Esophagus muscularis mucosa (tissue), 4 donors: Measurements from ENCODE around the gene SUSD6. TPM values are rescaled to one million over a fixed set of nuclear protein-coding genes. Genes with fewer than 3 reads are reported as not detected.
A peak's percentile ranks its signal among the peaks of the same experiment; 100 is the strongest.

ENCODE experiments used
- DNase-seq: peaks from one replicate; pipeline ENCODE4 v3.0.0-alpha.2; 2017; ENCODE audit errors: extremely low spot score
- H3K27ac ChIP-seq, 4 donors: fragments of 200-600 bp; sonication (generic); replicated peaks in 1 of 4; 1 replicate in 3 of 4; 2 replicates in 1 of 4; pipeline ENCODE4 v1.5.1; 2016 to 2019; ENCODE audit warnings: mild to moderate bottlenecking in 1 of 4
- H3K27me3 ChIP-seq, 4 donors: fragments of 200-600 bp; sonication (generic); one replicate each; pipeline versions ENCODE4 v1.5.1 to v1.6.0; 2016 to 2019
- H3K36me3 ChIP-seq, 4 donors: fragments of 200-600 bp; sonication (generic); one replicate each; pipeline ENCODE4 v1.5.1; 2016 to 2019
- H3K4me1 ChIP-seq, 4 donors: fragments of 200-600 bp; sonication (generic); one replicate each; pipeline ENCODE4 v1.5.1; 2016 to 2019
- H3K4me3 ChIP-seq, 4 donors: fragments of 200-600 bp; sonication (generic); 1 replicate in 2 of 4; 2 replicates in 2 of 4; pipeline ENCODE4 v1.5.1; 2016 to 2019; ENCODE audit warnings: mild to moderate bottlenecking in 4 of 4, moderate library complexity in 1 of 4
- H3K9me3 ChIP-seq, 4 donors: fragments of 200-600 bp; sonication (generic); 1 replicate in 3 of 4; 2 replicates in 1 of 4; pipeline ENCODE4 v1.5.1; 2016 to 2019
- EP300 ChIP-seq: sonication (generic); formaldehyde crosslinking; IDR thresholded peaks from one replicate; pipeline ENCODE4 v1.6.1; 2017; ENCODE audit warnings: antibody characterized with exemption
- POLR2A ChIP-seq: fragments of 450-650 bp; IDR thresholded peaks from one replicate; pipeline ENCODE4 v1.6.1; 2017; ENCODE audit warnings: antibody characterized with exemption, moderate library complexity, mild to moderate bottlenecking, low read depth
- POLR2AphosphoS5 ChIP-seq, 2 donors: sonication (generic); formaldehyde crosslinking; IDR thresholded peaks; one replicate each; pipeline ENCODE4 v1.6.1; 2017; ENCODE audit warnings: antibody characterized with exemption in 2 of 2
- WGBS: methylation state at CpG from one replicate; pipeline ENCODE4 v1.1.5; 2018; 5-methylcytosine and 5-hydroxymethylcytosine counted together
- intact Hi-C: fragments of 100-400 bp; cut with DNase I; formaldehyde crosslinking; loops from one replicate; pipeline ENCODE4 v1.15.1; 2023
- total RNA-seq, 4 donors: library from RNA; depleted of rRNA; stranded (reverse); fragments of >200 nt; gene quantifications; one replicate each; pipeline versions ENCODE4 v1.1.0 to v1.2.1, GENCODE V29; 2016
- TF ChIP-seq, protein P1 (sequence below), 3 experiments: fragments of 200-600 bp in 2 of 3; fragments of 450-650 bp in 1 of 3; sonication (generic) in 2 of 3; IDR thresholded peaks; one replicate each; pipeline ENCODE4 v1.5.1; 2017 to 2019; ENCODE audit warnings: antibody characterized with exemption in 3 of 3, mild to moderate bottlenecking in 2 of 3, moderate library complexity in 1 of 3

The SUSD6 gene
- total RNA-seq, 4 donors from 2014 or later: 21.2 to 89.5 (median 43.5) TPM

DNA sequence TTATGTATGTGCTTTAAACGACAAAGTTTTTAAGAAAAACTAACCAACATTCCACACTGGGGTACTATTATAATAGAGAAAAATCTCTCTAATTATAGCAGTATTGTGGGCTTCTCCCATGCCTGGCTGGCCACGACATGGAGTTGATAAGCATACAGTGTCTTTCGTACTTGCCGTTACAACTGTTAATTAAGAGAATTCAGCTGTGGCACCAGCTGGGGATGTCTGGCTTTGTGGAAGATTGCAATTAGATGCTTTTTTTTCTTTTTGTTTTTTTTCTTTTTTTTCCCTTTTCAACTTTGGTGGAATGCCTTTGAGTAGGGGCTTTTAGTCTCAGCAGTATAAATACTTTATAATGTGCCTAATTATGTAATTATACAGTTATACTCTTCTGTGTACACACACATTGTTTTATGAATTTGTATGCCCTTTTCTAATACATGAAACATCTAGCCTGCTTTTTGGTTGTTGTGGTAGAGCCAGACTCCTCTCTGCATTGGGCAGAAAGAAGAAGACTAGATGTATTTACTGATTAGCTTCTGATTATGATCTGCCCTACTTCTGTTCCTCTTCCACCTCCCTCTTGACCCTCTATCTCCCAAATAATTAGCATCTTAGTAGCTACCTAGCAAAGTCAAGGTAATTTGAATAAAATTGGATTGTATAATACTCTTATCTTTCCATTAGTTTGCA, 76.4 kb downstream of the SUSD6 start:
- H3K4me1 ChIP-seq: peaks cover 62 to 85% (median 73%) of the 10 kb centered on the region in 4 donors
- no peak overlapping the region for H3K27ac ChIP-seq
- no peak overlapping the region for H3K4me3 ChIP-seq
- intact Hi-C loops: no loop called here
- no peaks in the 10 kb centered on the region for H3K9me3 ChIP-seq
- no peaks in the 10 kb centered on the region for H3K27me3 ChIP-seq
- TF ChIP-seq, protein P1, sequence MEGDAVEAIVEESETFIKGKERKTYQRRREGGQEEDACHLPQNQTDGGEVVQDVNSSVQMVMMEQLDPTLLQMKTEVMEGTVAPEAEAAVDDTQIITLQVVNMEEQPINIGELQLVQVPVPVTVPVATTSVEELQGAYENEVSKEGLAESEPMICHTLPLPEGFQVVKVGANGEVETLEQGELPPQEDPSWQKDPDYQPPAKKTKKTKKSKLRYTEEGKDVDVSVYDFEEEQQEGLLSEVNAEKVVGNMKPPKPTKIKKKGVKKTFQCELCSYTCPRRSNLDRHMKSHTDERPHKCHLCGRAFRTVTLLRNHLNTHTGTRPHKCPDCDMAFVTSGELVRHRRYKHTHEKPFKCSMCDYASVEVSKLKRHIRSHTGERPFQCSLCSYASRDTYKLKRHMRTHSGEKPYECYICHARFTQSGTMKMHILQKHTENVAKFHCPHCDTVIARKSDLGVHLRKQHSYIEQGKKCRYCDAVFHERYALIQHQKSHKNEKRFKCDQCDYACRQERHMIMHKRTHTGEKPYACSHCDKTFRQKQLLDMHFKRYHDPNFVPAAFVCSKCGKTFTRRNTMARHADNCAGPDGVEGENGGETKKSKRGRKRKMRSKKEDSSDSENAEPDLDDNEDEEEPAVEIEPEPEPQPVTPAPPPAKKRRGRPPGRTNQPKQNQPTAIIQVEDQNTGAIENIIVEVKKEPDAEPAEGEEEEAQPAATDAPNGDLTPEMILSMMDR (IDR thresholded peaks at IDR 0.05): no peak
- TF ChIP-seq POLR2AphosphoS5 (IDR thresholded peaks at IDR 0.05) (no peak), EP300 (no peak), POLR2A (no peak)
- 91% methylated on average over 4 of the region's 4 CpGs for WGBS
- peaks cover 0 to 2% (median 0%) of the 10 kb centered on the region in 4 donors for H3K36me3 ChIP-seq
- no peak for DNase-seq

DNA sequence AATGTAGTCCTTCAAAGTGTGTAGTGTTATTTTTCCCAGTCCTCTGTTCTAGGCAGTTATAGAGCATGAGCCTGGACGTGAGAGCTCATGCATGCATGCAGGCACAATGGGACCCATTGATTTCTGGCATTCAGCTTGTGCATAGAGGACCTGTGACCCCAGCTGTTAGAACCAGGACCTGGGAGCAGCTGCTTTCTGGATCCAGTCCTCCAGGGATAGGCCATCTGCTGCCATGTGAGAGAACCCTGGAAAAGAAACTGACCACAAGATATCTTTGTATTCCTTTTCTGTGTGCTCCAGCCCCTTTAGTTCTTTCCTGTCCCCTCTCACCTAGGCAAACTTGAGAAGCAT, 76.9 kb downstream of the SUSD6 start:
- H3K36me3 ChIP-seq: peaks cover 0 to 2% (median 0%) of the 10 kb centered on the region in 4 donors
- H3K27ac ChIP-seq: no peak overlapping the region
- peaks cover 62 to 85% (median 73%) of the 10 kb centered on the region in 4 donors for H3K4me1 ChIP-seq
- DNase-seq: no peak
- TF ChIP-seq POLR2AphosphoS5 (IDR thresholded peaks at IDR 0.05) (no peak), EP300 (no peak), POLR2A (no peak)
- TF ChIP-seq, protein P1 (IDR thresholded peaks at IDR 0.05): no peak
- WGBS: 92% methylated on average over 1 of the region's 1 CpG
- no peaks in the 10 kb centered on the region for H3K9me3 ChIP-seq
- H3K27me3 ChIP-seq: no peaks in the 10 kb centered on the region
- intact Hi-C loops: no loop called here
- H3K4me3 ChIP-seq: no peak overlapping the region

DNA sequence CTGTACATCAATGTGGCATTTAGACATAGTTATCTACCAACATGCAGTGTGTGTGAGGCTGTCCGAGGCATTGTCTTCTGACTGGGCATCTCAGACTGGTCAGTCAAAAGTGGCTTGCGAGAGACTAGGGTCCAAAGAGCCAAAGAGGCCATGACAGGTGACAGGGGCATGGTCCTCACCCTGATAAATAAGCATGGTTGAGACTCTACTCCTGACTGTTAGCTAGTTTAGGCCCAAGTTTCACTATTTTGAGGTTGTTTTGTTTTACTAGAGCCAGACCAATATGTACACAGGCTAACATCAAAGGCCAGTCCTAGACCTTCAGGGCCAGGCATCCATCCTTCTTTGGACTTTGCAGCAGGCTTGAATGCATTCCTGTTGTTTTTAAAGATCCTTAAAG, 78.6 kb downstream of the SUSD6 start:
- peaks cover 62 to 85% (median 73%) of the 10 kb centered on the region in 4 donors for H3K4me1 ChIP-seq
- H3K9me3 ChIP-seq: no peaks in the 10 kb centered on the region
- no peak overlapping the region for H3K4me3 ChIP-seq
- 100% methylated on average over 2 of the region's 2 CpGs for WGBS
- H3K27ac ChIP-seq: no peak overlapping the region
- no peak for DNase-seq
- peaks cover 0 to 2% (median 0%) of the 10 kb centered on the region in 4 donors for H3K36me3 ChIP-seq
- intact Hi-C loops: no loop called here
- H3K27me3 ChIP-seq: no peaks in the 10 kb centered on the region
- no peak for TF ChIP-seq POLR2AphosphoS5 (IDR thresholded peaks at IDR 0.05)
- TF ChIP-seq, protein P1 (IDR thresholded peaks at IDR 0.05): no peak

DNA sequence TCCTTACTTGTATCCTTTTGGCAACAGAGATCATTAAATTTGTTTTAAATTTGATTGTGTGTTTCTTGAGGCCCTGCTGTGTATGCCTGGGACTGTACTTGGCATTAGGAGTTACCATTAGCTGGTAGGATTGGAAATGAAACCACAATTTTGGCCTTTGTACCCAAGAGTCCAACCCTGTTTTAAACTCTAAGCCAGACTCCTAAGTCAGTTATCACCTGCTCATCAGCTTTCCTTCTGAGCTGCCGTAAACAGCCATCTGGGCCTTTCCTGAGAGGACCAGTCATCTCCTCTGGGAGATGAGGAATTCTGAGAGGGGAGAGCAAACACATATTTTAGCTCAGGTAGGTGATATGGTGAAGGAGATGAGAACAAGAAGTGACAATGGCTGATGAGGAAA, 81.2 kb downstream of the SUSD6 start:
- 94% methylated on average over 1 of the region's 1 CpG for whole genome bisulfite sequencing
- no peaks in the 10 kb centered on the region for H3K9me3 ChIP-seq
- H3K27ac ChIP-seq: peak overlapping the region; percentile 33 to 65 (median 48)
- peaks cover 0 to 2% (median 0%) of the 10 kb centered on the region in 4 donors for H3K36me3 ChIP-seq
- intact Hi-C loops: no loop called here
- H3K4me3 ChIP-seq: no peak overlapping the region
- TF ChIP-seq POLR2A (no peak), POLR2AphosphoS5 (IDR thresholded peaks at IDR 0.05) (no peak), EP300 (no peak)
- TF ChIP-seq, protein P1 (IDR thresholded peaks at IDR 0.05): no peak
- DNase-seq: no peak
- peaks cover 67 to 86% (median 76%) of the 10 kb centered on the region in 4 donors for H3K4me1 ChIP-seq
- no peaks in the 10 kb centered on the region for H3K27me3 ChIP-seq

DNA sequence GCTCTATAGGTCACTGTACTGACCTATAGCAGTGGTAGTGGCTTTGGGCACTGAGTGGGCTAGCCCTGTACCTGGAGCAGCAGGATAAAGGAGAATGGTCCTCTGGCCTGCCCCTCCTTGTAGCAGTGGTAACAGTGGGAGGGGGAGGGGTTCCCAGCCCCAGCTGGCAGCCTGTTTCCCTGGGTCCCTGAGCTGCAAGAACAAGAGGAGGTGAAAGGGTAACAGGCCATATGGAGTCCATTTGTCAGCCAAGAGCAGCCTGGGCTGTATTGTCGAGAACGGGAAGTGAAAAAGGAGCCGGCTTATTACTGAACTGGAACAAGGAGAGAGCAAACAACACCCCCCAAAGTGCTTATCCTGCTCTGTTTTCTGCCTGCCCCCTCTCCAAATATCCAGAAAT, 81.7 kb downstream of the SUSD6 start:
- Histone ChIP-seq H3K4me1 (peaks cover 66 to 86% (median 75%) of the 10 kb centered on the region in 4 donors), H3K9me3 (no peaks in the 10 kb centered on the region), H3K27ac (peak overlapping the region; percentile 33 to 65 (median 48)), H3K4me3 (no peak overlapping the region), H3K36me3 (peaks cover 0 to 2% (median 0%) of the 10 kb centered on the region in 4 donors), H3K27me3 (no peaks in the 10 kb centered on the region)
- intact Hi-C loops: no loop called here
- TF ChIP-seq, protein P1 (IDR thresholded peaks at IDR 0.05): no peak
- no peak for TF ChIP-seq POLR2A
- no peak for TF ChIP-seq EP300
- TF ChIP-seq POLR2AphosphoS5 (IDR thresholded peaks at IDR 0.05): no peak
- no peak for DNase-seq
- 30% methylated on average over 3 of the region's 3 CpGs for WGBS
